Measurements from ENCODE around the gene TMCC1.

DNA sequence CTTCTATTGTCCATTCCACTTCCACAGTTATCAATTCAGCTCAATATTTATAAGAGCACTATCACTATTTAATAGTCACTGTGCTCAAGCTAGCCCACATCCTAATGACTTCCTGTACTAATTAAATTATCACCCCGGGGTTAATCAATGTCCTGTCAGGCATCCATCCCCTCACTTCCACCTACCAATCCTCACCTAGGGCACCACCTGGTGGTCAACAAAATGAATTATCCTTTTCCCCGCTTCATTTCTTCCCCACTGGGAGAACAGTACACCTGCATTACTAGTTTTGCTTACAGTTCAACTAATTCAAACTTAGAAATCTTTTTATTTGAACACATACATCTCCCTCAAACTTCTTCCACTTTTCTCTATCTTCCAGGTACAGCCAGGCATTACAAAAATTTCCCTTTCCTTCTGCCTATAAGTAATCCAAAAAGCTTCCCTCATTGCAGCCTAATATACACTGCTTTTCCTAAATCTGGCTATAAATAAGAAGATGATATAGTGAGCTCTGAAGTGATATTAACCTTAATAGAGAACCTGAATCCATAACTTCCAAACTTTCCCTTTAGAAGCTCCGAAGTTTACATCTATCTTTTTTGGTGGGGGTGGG is 68.5 kb downstream of the TMCC1 start:
- no peak for TF ChIP-seq CBX2 (IDR thresholded peaks at IDR 0.05; ENCODE audit: borderline replicate concordance, low read depth)
- TF ChIP-seq EP300 (IDR thresholded peaks at IDR 0.05), result no peak
- TF ChIP-seq POLR2A (IDR thresholded peaks at IDR 0.05; ENCODE audit: low read length), result no peak
- no peak for TF ChIP-seq CBX8 (IDR thresholded peaks at IDR 0.05)
- TF ChIP-seq, protein P1, sequence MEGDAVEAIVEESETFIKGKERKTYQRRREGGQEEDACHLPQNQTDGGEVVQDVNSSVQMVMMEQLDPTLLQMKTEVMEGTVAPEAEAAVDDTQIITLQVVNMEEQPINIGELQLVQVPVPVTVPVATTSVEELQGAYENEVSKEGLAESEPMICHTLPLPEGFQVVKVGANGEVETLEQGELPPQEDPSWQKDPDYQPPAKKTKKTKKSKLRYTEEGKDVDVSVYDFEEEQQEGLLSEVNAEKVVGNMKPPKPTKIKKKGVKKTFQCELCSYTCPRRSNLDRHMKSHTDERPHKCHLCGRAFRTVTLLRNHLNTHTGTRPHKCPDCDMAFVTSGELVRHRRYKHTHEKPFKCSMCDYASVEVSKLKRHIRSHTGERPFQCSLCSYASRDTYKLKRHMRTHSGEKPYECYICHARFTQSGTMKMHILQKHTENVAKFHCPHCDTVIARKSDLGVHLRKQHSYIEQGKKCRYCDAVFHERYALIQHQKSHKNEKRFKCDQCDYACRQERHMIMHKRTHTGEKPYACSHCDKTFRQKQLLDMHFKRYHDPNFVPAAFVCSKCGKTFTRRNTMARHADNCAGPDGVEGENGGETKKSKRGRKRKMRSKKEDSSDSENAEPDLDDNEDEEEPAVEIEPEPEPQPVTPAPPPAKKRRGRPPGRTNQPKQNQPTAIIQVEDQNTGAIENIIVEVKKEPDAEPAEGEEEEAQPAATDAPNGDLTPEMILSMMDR (IDR thresholded peaks at IDR 0.05), result peak; percentile 81
- TF ChIP-seq, protein P2, sequence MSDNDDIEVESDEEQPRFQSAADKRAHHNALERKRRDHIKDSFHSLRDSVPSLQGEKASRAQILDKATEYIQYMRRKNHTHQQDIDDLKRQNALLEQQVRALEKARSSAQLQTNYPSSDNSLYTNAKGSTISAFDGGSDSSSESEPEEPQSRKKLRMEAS (IDR thresholded peaks at IDR 0.05), result no peak
- TF ChIP-seq, protein P3, sequence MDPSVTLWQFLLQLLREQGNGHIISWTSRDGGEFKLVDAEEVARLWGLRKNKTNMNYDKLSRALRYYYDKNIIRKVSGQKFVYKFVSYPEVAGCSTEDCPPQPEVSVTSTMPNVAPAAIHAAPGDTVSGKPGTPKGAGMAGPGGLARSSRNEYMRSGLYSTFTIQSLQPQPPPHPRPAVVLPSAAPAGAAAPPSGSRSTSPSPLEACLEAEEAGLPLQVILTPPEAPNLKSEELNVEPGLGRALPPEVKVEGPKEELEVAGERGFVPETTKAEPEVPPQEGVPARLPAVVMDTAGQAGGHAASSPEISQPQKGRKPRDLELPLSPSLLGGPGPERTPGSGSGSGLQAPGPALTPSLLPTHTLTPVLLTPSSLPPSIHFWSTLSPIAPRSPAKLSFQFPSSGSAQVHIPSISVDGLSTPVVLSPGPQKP (IDR thresholded peaks at IDR 0.05; ENCODE audit: low read depth, low read length), result no peak
- peak; percentile 86 to 87 for TF ChIP-seq RAD21 (conservative IDR thresholded peaks at IDR 0.05 in 1 of 2, IDR thresholded peaks at IDR 0.05 in 1 of 2)
- no peak for TF ChIP-seq ZNF302 (CRISPR knock-in tag; IDR thresholded peaks at IDR 0.05)
- TF ChIP-seq, protein P4, sequence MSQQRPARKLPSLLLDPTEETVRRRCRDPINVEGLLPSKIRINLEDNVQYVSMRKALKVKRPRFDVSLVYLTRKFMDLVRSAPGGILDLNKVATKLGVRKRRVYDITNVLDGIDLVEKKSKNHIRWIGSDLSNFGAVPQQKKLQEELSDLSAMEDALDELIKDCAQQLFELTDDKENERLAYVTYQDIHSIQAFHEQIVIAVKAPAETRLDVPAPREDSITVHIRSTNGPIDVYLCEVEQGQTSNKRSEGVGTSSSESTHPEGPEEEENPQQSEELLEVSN (IDR thresholded peaks at IDR 0.05; ENCODE audit: borderline replicate concordance, low read depth), result no peak
- TF ChIP-seq CHD4 (IDR thresholded peaks at IDR 0.05; ENCODE audit: borderline replicate concordance), result no peak
- no peak for TF ChIP-seq BHLHE40 (IDR thresholded peaks at IDR 0.05; ENCODE audit: low read depth, low read length)
- no peak for TF ChIP-seq SREBF2 (IDR thresholded peaks at IDR 0.05)
- TF ChIP-seq, protein P5, sequence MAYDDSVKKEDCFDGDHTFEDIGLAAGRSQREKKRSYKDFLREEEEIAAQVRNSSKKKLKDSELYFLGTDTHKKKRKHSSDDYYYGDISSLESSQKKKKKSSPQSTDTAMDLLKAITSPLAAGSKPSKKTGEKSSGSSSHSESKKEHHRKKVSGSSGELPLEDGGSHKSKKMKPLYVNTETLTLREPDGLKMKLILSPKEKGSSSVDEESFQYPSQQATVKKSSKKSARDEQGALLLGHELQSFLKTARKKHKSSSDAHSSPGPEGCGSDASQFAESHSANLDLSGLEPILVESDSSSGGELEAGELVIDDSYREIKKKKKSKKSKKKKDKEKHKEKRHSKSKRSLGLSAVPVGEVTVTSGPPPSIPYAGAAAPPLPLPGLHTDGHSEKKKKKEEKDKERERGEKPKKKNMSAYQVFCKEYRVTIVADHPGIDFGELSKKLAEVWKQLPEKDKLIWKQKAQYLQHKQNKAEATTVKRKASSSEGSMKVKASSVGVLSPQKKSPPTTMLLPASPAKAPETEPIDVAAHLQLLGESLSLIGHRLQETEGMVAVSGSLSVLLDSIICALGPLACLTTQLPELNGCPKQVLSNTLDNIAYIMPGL (CRISPR knock-in tag; IDR thresholded peaks at IDR 0.05; ENCODE audit: borderline replicate concordance), result no peak

Measured in A549 (cell line).